GM12878 (cell line): ENCODE measurements around the gene SLC25A26. TPM values are rescaled to one million over a fixed set of nuclear protein-coding genes. Genes with fewer than 3 reads are reported as not detected.

Experiments used
- ATAC-seq: fragments of 200-7000 bp; cut with Tn5 transposase; 3 replicates; pipeline ENCODE4 v1.9.1; 2020; ENCODE audit warnings: mild to moderate bottlenecking, moderate library complexity
- BruUV-seq: library from RNA; stranded (reverse); fragments of 400-500 nt; replicated peaks from 2 replicates; lab custom pipeline; 2021; lab: Mats Ljungman, UMichigan
- CTCF ChIA-PET: fragments of 300-600 bp; sonication (Branson Sonifier 250); formaldehyde crosslinking; extraction: SDS; loops from one replicate; lab custom pipeline; 2021; ENCODE audit warnings: inconsistent platforms; lab: Yijun Ruan, JAX
- POLR2A ChIA-PET: fragments of 350-600 bp; formaldehyde crosslinking; extraction: SDS; loops from one replicate; lab custom pipeline; 2021; ENCODE audit warnings: inconsistent platforms; lab: Charles Lee
- RAD21 ChIA-PET: fragments of 300-600 bp; sonication (Branson Sonifier 250); formaldehyde crosslinking; loops from one replicate; lab custom pipeline; 2023; ENCODE audit warnings: antibody characterized with exemption; ENCODE audit not compliant: unreplicated experiment; lab: Charles Lee
- SMC1A ChIA-PET: fragments of 300-600 bp; sonication (Branson Sonifier 250); formaldehyde crosslinking; loops from one replicate; lab custom pipeline; 2023; ENCODE audit not compliant: unreplicated experiment, uncharacterized antibody; lab: Charles Lee
- DNase-seq: peaks from one replicate; pipeline ENCODE4 v3.0.0-alpha.2; 2011; ENCODE audit warnings: low read depth, low spot score
- FAIRE-seq: peaks from 3 replicates; lab custom pipeline; 2011; peaks lifted over from hg19 to GRCh38; lab: Jason Lieb, UNC
- H2AFZ ChIP-seq: 2 replicates; pipeline ENCODE4 v1.6.0; 2011; ENCODE audit warnings: low read depth, low read length, control low read depth; ENCODE audit not compliant: control insufficient read depth
- H3K27ac ChIP-seq: 2 replicates; pipeline ENCODE4 v1.5.1; 2011; ENCODE audit warnings: control low read depth; ENCODE audit not compliant: control insufficient read depth, insufficient read depth
- H3K27me3 ChIP-seq, 2 experiments: replicated peaks in 1 of 2; 2 replicates each; pipeline versions ENCODE4 v1.6.0 to v1.6.1; 2011; ENCODE audit warnings: low read length in 1 of 2; ENCODE audit not compliant: control insufficient read depth in 2 of 2, insufficient read depth in 2 of 2
- H3K36me3 ChIP-seq, 2 experiments: 2 replicates each; pipeline ENCODE4 v1.5.1; 2011; ENCODE audit warnings: low read length in 1 of 2; ENCODE audit not compliant: control insufficient read depth in 2 of 2, insufficient read depth in 2 of 2
- H3K4me1 ChIP-seq: 2 replicates; pipeline ENCODE4 v1.6.1; 2011; ENCODE audit warnings: mild to moderate bottlenecking, low read length, moderate library complexity, mixed read lengths; ENCODE audit not compliant: control insufficient read depth, insufficient read depth
- H3K4me2 ChIP-seq: 2 replicates; pipeline ENCODE4 v1.6.0; 2011; ENCODE audit warnings: control low read depth; ENCODE audit not compliant: control insufficient read depth, insufficient read depth
- H3K4me3 ChIP-seq: fragments of 200-600 bp; sonication (generic); 2 replicates; pipeline ENCODE4 v1.5.1; 2016
- H3K79me2 ChIP-seq: 2 replicates; pipeline ENCODE4 v1.6.0; 2011; ENCODE audit warnings: low read length; ENCODE audit not compliant: control insufficient read depth, insufficient read depth
- H3K9ac ChIP-seq: 2 replicates; pipeline ENCODE4 v1.8.0; 2011; ENCODE audit warnings: low read length, control low read depth, mixed read lengths; ENCODE audit not compliant: control insufficient read depth, insufficient read depth
- H3K9me3 ChIP-seq: replicated peaks from 3 replicates; pipeline ENCODE4 v1.5.1; 2011; ENCODE audit warnings: mild to moderate bottlenecking, low read length; ENCODE audit not compliant: control insufficient read depth, insufficient read depth
- H4K20me1 ChIP-seq: 2 replicates; pipeline ENCODE4 v1.6.0; 2011; ENCODE audit not compliant: control insufficient read depth, insufficient read depth
- CBX5 ChIP-seq: sonication (generic); IDR thresholded peaks from 2 replicates; pipeline ENCODE4 v1.6.1; 2016; ENCODE audit warnings: low read depth, moderate library complexity, mild to moderate bottlenecking, inconsistent platforms
- CEBPB ChIP-seq, 2 experiments: fragments of 150-350 bp in 1 of 2; IDR thresholded peaks; 2 replicates each; pipeline ENCODE4 v1.6.1; 2012 to 2014; ENCODE audit warnings: low read depth in 2 of 2, low read length in 2 of 2, borderline replicate concordance in 1 of 2, inconsistent platforms in 1 of 2
- ETV6 ChIP-seq, 2 experiments: fragments of 450-650 bp in 1 of 2; IDR thresholded peaks in 1 of 2; conservative IDR thresholded peaks in 1 of 2; 2 replicates each; pipeline ENCODE4 v1.6.1; 2014; ENCODE audit warnings: antibody characterized with exemption in 1 of 2, borderline replicate concordance in 1 of 2, low read depth in 1 of 2, mild to moderate bottlenecking in 1 of 2, moderate library complexity in 1 of 2
- HCFC1 ChIP-seq: fragments of 150-350 bp; IDR thresholded peaks from 2 replicates; pipeline ENCODE4 v1.6.1; 2014; ENCODE audit warnings: low read length
- MXI1 ChIP-seq: fragments of 150-350 bp; IDR thresholded peaks from 2 replicates; pipeline ENCODE4 v1.6.1; 2011; ENCODE audit warnings: low read depth, mild to moderate bottlenecking, inconsistent platforms, low read length, improper control_type of control experiment
- NR2C2 ChIP-seq: IDR thresholded peaks from 2 replicates; pipeline ENCODE4 v1.6.1; 2011; ENCODE audit warnings: borderline replicate concordance, low read depth; ENCODE audit not compliant: control insufficient read depth, insufficient read length
- PKNOX1 ChIP-seq: fragments of 450-650 bp; IDR thresholded peaks from 2 replicates; pipeline ENCODE4 v1.6.1; 2016; ENCODE audit warnings: mild to moderate bottlenecking
- POLR2AphosphoS2 ChIP-seq: IDR thresholded peaks from 2 replicates; pipeline ENCODE4 v1.6.1; 2011; ENCODE audit warnings: low read depth, mild to moderate bottlenecking, low read length, improper control_type of control experiment, moderate library complexity
- RAD21 ChIP-seq: IDR thresholded peaks from 2 replicates; pipeline ENCODE4 v1.6.1; 2011; ENCODE audit warnings: mild to moderate bottlenecking, low read depth, low read length, moderate library complexity; ENCODE audit not compliant: insufficient read depth
- TCF3 ChIP-seq: IDR thresholded peaks from 2 replicates; pipeline ENCODE4 v1.6.1; 2012; ENCODE audit warnings: low read depth, mild to moderate bottlenecking, low read length, borderline replicate concordance; ENCODE audit not compliant: insufficient read depth
- ZBTB4 ChIP-seq: fragments of 450-650 bp; formaldehyde crosslinking; IDR thresholded peaks from 2 replicates; pipeline ENCODE4 v1.4.0; 2022; ENCODE audit warnings: mild to moderate bottlenecking, moderate library complexity
- ZZZ3 ChIP-seq: IDR thresholded peaks from 2 replicates; pipeline ENCODE4 v1.6.1; 2011; ENCODE audit warnings: low read depth; ENCODE audit not compliant: control insufficient read depth, insufficient read length
- WGBS: methylation state at CpG from one replicate; pipeline ENCODE4 v1.1.6; 2016; ENCODE audit warnings: low lambda C conversion rate; ENCODE audit not compliant: insufficient replicate concordance, insufficient coverage; ENCODE audit errors: missing lambda C conversion rate; 5-methylcytosine and 5-hydroxymethylcytosine counted together
- in situ Hi-C: fragments of 300-500 bp; cut with MboI; formaldehyde crosslinking; loops from 9 replicates; pipeline ENCODE4 v1.14.3; 2018; ENCODE audit warnings: mixed read lengths
- intact Hi-C: fragments of 100-400 bp; cut with micrococcal nuclease; formaldehyde crosslinking; loops from one replicate; pipeline ENCODE4 v1.14.2; 2022; ENCODE audit not compliant: unreplicated experiment
- polyA plus RNA-seq, 11 experiments: library from polyadenylated mRNA; depleted of rRNA in 4 of 11; unstranded in 6 of 11; stranded (reverse) in 5 of 11; fragments of >200 nt; fragmentation: Nextera tagmentation in 4 of 11; fragmentation: Illumina TruSeq in 1 of 11; extraction: Ambion mirVana in 4 of 11; extraction: Trizol in 1 of 11; gene quantifications; 1 replicate in 1 of 11; 2 replicates in 10 of 11; pipeline versions ENCODE4 v1.2.1 to v1.2.3, GENCODE V29; 2011 to 2016; ENCODE audit warnings: inconsistent platforms in 2 of 11, missing spikeins in 2 of 11, low read depth in 1 of 11
- total RNA-seq, 4 experiments: library from RNA; depleted of rRNA in 3 of 4; stranded (reverse); fragments of >200 nt in 3 of 4; fragmentation: Illumina TruSeq in 1 of 4; extraction: Trizol in 1 of 4; gene quantifications; 2 replicates each; pipeline versions ENCODE4 v1.2.1 to v1.2.3, GENCODE V29; 2013 to 2021

SLC25A26 gene
- total and polyA plus RNA-seq, 10 of the 15 experiments (the other 5 are each of a cell fraction or from before 2014, with no cell fraction given): 14.6 to 49.7 (median 24.9) TPM

GRCh38 chr3:66270701-66271100 is 49.9 kb downstream of the SLC25A26 start (continued):
- TF ChIP-seq CBX5: no peak

GRCh38 chr3:66271231-66271630 is 50.4 kb downstream of the SLC25A26 start:
- H3K27ac ChIP-seq: no peak overlapping the region
- FAIRE-seq (no peak), ATAC-seq (no peak), DNase-seq (no peak)
- H3K79me2 ChIP-seq: no peaks in the 10 kb centered on the region
- no peak overlapping the region for H2AFZ ChIP-seq
- RAD21 ChIA-PET: no interaction called here
- no peak overlapping the region for H3K4me2 ChIP-seq
- no peaks in the 10 kb centered on the region; the same call in 2 of the 3 replicates for H3K9me3 ChIP-seq
- no peaks in the 10 kb centered on the region for H4K20me1 ChIP-seq
- TF ChIP-seq PKNOX1 (no peak), NR2C2 (no peak), ETV6 (conservative IDR thresholded peaks at IDR 0.05 in 1 of 2, IDR thresholded peaks at IDR 0.05 in 1 of 2; ENCODE audit: borderline replicate concordance in 1 of 2, low read depth in 1 of 2) (no peak), CEBPB (IDR thresholded peaks at IDR 0.05; ENCODE audit: borderline replicate concordance in 1 of 2, low read depth in 2 of 2, low read length in 2 of 2) (no peak), HCFC1 (no peak), MXI1 (no peak), POLR2AphosphoS2 (no peak), TCF3 (no peak), ZBTB4 (CRISPR knock-in tag) (no peak), ZZZ3 (no peak), RAD21 (no peak)
- 100% methylated on average over 2 of the region's 2 CpGs for WGBS
- no peak overlapping the region for H3K9ac ChIP-seq
- in situ Hi-C loops: no loop called here
- H3K36me3 ChIP-seq: no peaks in the 10 kb centered on the region
- H3K27me3 ChIP-seq: no peaks in the 10 kb centered on the region
- CTCF ChIA-PET: interaction anchor here (1.2 to 3.5 kb wide), 5 partner anchors 17 to 551 kb away, joined by 3 to 23 read pairs (median 7); no protein-coding TSS in a partner anchor
- H3K4me1 ChIP-seq: no peaks in the 10 kb centered on the region; the same call in 1 of the 2 replicates
- BruUV-seq: no TSS peak
- no peak overlapping the region for H3K4me3 ChIP-seq
- POLR2A ChIA-PET: no interaction called here
- intact Hi-C loops: no loop called here
- SMC1A ChIA-PET: interaction anchor here (0.6 to 1.9 kb wide), 2 partner anchors 15 to 103 kb away, joined by 3 to 5 read pairs; no protein-coding TSS in a partner anchor
